A673 (cell line): ENCODE results near the gene NDUFAF4.

Source experiments
- CTCF ChIP-seq: fragments of 300-800, 200-600 bp; sonication (generic); conservative IDR thresholded peaks from 2 replicates; pipeline ENCODE4 v1.5.1; 2017; ENCODE audit warnings: low read depth, mild to moderate bottlenecking, antibody characterized with exemption, low read length, moderate library complexity, mixed read lengths
- EZH2 ChIP-seq: fragments of 200-600 bp; sonication (generic); IDR thresholded peaks from 2 replicates; pipeline ENCODE4 v1.6.1; 2017; ENCODE audit warnings: borderline replicate concordance, low read depth, mild to moderate bottlenecking, mixed read lengths, antibody characterized with exemption, low read length; ENCODE audit not compliant: poor library complexity, severe bottlenecking

- no peak for TF ChIP-seq EZH2
- TF ChIP-seq CTCF: no peak
Measured at GRCh38 chr6:96917098-96917497, 19.4 kb upstream of the NDUFAF4 start.
